Endometrial microvascular endothelial cells (primary cell): ENCODE results near the gene ERG. TPM values are rescaled to one million over a fixed set of nuclear protein-coding genes. Genes with fewer than 3 reads are reported as not detected.

Experiments used
- in situ Hi-C: cut with HindIII; loops from 2 replicates; pipeline ENCODE4 v1.10.0; 2017; ENCODE audit warnings: low sequenced_read_pairs, low pct_unique_long_range_greater_than_20kb; ENCODE audit errors: inconsistent ontology term
- total RNA-seq: library from RNA; depleted of rRNA; stranded (reverse); fragments of >200 nt; gene quantifications from one replicate; pipeline ENCODE4 v1.2.3, GENCODE V29; 2015; ENCODE audit errors: inconsistent ontology term

ERG gene
- total RNA-seq, 1 donor from 2014 or later: 62.1 TPM

DNA sequence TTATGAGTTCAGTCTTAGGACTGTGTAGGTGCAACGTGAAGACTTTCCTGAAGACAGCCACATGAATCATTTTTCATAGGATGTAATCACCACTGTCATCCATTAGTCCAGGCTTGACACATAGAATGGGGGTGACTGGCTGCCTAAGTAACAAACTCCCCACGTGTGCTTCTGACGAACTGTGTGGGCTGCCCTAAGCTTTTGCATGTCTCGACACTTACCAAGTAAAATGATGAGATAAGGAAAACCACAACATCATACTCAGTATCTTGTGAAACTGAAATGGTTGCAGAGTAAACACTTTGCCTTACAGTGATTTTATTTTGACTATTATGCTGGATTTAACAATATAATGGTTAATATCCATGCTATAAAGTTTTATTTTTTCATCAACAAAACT lies 19.5 kb downstream of the ERG start:
- in situ Hi-C loops: no loop called here

DNA sequence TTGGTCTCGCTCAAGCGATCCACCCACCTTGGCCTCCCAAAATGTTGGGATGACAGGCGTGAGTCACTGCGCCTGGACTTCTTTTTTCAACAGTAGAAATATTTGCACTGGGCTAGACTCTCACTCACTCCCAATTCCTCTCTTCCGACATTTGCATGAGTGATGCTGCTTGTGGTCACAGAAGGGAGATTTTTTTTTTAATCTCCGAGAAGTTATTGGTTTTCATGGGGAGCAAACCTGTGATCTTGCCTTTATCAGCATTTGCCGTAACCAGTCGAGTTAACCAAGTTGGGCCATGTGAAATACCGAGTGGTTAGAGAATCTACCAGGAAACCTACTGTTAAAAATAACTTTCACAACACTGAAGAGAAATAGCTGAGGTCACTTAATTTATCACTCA lies 21.1 kb downstream of the ERG start:
- in situ Hi-C loops: no loop called here

DNA sequence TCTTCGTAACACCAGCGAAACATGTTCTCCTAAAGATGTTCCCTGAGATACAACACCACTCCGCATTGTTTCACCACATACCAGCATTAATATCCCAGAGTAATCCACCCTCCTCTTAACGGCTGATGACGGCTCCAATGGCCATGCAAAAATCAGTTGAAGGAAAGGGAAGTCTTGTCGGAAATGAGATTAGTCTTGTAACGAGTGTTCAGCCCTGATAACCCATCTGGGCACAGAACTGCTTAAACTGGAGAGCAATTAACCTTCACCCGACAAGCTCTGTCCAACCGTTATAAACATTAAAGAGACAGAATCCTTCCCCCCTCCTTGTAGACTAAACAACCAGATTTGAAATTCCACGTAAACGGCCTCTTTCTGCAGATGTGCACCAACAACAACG lies 21.9 kb downstream of the ERG start:
- in situ Hi-C loops: no loop called here

DNA sequence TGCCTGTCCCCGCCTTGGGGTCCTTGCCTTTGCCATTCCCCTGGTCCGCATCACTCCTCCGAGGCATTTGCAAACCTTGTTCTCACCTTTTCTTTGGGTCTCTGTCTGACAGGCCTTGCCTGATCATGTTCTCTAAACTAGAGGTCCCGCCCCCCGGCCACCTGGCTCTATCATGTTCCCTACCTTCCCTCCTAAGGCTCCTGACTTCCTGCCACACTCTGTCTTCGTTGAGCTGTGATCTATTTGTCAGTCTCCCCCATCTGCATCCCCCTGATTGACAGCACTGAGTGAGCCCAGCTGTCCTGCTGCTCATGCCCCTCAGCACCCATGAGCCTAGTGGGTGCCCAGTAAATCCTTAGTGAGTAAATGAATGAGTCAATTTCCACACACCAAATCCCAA lies 22.8 kb downstream of the ERG start:
- in situ Hi-C loops: no loop called here

DNA sequence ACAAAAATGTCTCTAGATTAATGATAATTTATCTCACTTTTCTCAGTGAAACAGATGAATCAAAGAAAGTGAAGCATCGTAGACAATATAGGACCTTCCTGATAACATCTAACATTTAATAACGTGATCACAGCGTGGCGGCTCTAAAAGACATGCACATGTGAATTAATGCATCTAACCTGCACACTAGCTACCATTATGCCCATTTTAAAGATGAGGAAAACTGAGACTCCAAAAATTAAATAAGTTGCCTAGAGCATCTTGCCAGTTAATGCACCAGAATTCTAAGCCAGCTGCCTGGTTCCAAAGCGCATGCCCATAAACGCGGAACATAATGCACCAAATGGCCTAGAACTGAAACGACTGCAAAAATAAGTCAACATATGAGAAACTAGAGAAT lies 23.5 kb downstream of the ERG start:
- in situ Hi-C loops: no loop called here

DNA sequence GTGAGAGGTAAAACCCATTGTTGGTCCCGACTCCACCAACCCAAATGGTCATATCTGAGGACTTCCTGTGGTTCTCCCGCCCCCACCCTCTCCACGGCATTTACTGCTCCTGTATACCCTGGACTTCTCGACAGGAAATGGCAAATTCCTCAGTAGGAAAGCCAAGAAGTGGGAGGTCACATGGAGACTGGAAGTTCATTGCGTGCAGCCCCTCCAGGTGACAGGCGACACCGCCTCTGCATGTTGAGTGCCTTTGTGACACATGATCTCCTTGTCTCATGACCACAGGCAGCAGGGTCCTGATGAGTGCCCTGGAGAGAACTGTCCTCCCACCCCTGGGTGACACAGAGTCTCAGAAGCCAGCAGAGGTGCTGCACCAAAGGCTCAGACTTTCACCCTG lies 24.2 kb downstream of the ERG start:
- in situ Hi-C loops: no loop called here

DNA sequence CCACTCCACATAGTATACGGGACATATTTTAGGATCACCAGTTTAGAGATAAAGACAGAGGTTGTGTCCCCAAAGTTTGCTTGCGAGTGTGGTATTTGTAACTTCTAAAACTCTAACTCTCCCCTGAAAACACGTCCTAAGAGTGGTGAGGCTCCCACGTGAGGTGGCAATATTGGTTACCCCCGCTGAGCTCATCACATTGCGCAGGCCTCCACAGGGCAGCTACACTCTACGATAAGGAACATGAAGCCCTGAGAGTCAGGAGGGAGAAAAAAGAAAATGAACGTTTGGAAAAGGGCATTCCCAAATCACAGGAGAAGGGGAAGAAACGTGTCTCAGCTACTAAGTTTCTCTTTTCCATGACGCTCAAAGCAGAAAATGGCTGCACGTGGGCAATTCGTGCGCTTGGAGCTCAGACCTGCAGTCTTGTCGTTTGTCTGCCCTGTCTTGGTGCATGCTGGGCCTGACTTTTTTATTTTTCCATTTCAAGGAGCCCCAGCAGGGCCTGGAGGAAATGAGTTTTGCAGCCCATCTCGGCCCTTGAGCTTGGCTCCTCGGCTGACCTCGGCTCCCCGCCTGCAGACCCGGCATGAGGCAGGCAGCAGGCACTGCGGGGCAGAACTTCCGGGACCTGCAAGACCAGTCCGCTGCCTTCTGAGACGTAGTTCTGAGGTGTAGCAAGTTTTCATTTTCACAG lies 25.7 kb downstream of the ERG start:
- in situ Hi-C loops: no loop called here

DNA sequence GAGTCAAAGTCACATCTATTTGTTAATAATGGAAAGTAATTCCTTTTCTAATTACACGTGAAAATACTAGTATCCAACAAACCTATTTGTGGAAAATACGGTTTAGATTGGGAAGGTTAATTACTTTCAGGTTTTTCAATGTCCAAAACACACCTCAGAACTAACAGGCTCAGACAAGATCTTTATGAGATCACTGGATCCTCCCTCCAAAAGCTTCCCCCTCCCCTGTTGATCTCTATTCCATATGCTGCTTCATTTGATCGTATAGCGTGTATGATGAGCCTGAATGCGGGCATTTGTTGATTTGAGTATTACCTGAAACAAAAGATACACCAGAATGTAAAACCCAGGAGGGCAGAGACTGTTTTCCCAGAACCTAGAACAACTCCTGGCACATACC lies 26.5 kb downstream of the ERG start:
- in situ Hi-C loops: no loop called here

DNA sequence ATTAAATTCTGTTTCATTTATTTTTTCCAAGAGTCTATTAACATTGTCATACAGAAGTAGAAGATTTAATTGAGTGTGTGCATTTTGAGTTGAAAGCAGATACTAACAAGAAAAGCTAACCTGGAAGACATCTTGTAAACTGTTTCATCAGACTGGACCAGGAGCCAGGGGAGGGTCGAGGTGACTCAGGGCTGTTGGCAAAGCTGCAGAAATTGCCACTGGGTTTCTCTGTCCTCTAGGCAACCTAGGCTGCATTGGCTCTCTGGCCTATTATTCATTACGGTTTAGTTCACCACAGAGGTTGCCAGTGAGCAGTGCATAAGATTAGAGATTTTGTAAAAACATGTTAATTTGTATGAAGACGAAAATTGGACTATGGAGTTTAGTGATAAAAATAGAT lies 27.5 kb downstream of the ERG start:
- in situ Hi-C loops: no loop called here

DNA sequence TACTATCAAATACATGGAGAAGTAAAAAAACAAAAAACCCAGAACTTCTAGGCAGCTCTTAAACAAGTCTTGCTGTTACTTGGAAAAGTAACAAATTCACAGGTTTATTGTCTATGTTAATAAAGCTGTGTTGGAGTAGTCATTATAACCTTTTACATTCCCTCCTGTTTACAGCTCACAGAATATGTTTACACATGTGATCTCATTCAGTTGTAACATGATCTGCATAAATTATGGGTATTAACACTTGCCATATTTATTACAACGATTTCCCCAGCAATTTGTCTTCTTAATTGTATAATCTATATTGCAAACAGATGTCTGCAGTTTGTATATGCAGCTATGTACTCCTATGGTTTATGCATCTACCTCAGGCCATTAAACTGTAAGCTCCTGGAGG lies 28.6 kb downstream of the ERG start:
- in situ Hi-C loops: no loop called here

DNA sequence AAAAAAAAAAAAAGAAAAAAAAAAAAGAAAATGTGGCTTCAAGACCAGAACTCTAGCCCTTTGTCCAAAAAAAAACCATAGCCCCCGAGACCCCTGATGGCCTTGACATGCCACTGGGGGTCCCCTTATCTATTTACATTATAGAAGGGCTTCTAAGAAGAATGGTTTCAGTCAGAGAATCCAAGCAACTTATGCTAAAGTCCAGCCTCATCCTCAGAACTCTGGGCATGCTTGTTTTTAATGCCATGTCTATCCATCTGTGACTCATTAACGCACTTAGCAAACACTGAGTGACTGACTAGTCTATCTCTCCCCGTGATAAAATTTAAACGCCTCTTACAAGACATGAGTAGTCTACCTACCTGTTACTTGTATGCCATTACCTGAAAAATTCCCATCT lies 29.3 kb downstream of the ERG start:
- in situ Hi-C loops: no loop called here

DNA sequence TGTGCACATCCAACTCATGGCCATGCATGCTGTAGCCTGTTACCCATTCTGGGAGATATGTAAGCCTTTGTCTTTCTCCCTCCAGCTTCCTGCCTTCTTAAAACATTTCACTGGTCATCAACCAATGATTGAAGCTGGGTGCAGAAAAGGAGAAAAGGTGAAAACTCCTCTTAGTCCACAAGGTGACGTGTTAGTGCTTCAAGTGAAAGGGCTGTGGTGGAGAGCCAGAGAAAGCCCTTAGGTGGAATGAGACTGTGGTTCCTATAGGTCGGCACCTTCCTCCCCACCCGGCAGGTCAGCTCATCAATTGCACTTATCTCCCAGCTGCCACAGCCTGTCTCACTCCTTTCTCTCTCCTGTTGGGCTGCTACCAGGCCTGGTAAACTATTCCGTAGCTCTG lies 30.4 kb downstream of the ERG start:
- in situ Hi-C loops: no loop called here

DNA sequence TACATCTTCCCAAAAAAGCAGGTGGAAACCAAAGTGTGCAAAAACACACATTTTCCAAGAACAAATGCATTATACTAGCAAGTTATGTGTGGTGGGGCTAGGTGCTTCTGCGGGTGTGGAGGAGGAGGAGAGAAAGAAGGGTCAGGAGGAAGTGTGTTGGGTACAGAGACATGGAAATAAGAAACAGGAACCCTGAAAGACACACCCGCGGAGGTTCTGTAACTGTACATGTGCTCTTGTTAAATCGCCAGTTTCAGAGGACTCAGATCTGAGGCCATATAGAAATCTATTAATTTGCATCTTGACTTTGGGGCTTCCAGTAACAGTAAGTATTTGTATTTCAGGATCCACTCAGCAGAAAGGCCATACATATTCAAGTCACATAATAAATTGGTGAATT lies 30.9 kb downstream of the ERG start:
- in situ Hi-C loops: no loop called here

DNA sequence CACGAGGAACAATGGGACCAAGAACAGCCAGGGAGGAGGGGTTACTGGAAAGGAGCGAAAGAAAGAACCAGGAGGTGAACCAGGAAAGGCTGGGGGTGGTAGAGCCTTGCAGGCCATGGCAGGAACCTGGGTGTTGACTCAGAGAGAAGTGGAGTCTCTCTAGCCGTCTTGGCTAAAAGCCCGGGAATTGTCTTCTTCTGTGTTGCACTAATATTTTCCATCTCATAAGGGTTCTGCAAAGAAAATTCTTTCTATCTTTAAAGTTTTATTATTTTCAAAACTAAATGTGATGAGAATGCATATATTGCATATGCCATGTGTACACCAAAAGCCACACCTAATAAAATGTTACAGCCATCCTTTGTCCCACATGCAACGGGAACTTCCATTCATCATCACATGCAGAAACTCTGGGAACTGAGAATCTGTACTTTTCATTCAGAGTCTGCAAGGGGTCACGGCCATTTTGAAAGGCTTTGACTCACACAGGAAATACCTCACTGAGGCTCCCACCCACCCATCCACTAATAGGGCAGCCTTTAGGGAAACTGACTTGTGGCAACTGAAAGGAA lies 38.0 kb downstream of the ERG start:
- in situ Hi-C loops: no loop called here

DNA sequence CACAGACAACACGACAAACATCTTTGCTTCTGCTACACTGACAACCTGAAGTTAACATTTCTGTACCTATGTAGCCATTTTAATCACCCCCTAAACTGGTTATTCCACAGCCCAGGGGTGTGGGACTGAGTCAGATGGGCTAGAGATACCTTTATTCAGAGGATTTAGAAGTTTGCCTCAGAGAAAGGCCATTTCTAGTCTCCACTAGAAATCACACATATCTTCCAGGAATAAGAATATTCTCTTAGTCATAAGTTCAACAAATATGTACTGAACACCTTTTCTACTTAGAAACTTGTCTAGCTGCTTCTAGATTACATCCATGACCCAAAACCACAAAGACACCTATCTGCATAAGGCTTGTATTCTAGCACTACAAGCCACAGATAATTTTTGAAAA lies 38.8 kb downstream of the ERG start:
- in situ Hi-C loops: no loop called here

DNA sequence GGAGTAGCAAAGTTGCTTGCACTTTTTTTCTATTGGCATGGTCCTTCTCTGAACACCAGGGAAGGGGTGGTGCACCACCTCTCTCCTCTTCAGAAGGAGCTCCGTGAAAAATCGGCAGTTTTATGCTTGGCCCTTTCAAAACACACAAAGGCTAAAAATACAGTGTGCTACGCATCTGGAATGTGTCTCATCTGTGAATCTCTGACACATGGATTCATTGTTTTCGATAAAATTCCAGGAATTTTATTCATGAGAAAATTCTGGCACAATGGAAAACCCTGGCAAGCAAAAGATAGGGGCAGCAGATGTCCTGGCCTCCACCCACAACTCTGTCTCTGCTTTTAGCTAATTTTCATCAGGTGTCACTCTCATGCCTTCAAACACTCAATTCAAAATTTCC lies 42.9 kb downstream of the ERG start:
- in situ Hi-C loops: no loop called here

DNA sequence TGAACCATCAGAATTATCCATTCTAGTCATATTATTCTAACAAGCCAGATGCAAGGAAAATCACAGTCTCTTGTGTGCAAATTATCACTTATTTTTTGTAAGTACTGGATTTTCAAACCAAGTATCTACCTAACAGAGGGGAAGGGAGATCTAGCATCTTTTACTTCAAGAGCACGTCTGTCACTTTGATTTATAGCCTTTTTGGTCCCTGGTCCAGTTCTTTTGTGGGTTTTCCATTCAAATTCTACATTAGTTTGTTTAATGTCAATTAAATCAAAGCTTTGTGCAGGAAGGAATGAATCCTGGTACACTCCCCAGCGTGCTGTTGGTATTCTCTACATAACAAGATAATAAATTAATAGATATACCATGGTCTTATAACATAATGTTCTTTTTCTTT lies 43.6 kb downstream of the ERG start:
- in situ Hi-C loops: no loop called here

DNA sequence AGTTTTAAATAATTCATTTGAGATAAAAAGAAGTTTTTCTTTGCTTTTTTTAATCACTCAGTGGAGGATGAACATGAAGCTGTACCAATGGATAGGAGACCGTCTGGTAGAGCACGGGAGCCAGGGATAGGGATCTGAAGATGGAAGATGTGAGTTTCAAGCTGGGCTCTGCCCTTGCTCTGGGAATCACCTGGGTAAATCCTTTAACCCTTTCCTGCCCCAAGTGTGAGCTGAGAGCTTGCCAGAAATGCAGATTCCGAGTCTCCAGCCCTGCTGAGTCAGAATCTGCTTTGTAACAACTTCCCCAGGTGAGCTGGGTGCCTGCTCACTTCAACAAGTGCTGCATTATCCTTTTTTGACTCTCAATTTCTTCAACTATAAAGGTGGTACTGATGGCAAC lies 44.1 kb downstream of the ERG start:
- in situ Hi-C loops: no loop called here

DNA sequence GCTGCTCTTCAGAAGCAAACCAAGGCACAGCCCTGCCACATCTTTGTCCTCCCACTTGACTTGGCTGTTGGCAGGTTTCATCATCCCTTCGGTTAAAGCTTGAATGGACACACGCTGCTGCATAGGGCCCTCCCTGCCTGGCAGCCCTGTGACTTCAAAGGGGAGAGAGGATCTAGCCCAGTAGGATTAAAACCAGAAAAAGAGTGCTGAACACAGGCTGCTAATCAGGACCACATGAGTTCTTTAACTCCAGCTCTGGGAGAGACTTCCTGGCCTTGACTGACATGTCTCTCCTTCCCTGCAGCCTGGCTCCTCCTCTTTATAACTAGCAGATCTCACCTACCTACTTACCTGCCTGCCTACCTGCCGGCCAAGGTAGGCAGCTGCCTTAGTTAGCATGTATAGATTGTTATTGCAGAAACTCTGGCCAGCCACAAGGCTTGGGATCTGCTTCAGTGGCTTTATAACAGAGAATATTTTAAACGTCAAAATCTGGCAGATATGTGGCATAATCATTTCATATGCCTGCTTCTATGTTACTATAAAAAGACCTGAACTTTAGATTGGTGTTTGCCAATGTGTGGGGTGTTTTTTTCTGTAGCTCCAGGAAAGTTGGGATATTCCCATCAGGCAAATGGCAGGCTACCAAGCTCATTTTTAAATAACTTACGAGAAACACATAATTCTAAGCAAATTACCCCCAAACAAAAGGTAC lies 49.4 kb downstream of the ERG start:
- in situ Hi-C loops: no loop called here

DNA sequence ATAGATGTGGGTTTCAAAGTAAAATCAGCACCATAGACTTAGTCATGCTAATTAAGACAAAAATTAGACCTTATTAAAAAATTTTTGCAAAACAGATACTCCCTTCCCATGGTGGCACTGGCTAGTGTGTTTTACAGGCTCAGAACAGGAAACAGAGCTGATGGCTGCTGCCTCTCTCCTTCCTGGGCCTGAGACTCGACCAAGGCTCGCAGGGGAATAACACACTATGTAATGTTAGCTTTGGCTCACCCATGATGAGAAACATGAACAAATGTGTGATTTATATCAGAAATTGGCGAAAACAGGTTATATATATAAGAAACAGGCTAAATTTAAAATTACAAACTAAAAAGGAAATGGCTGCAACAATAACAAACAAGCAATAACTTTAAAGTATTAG lies 50.7 kb downstream of the ERG start:
- in situ Hi-C loops: no loop called here

DNA sequence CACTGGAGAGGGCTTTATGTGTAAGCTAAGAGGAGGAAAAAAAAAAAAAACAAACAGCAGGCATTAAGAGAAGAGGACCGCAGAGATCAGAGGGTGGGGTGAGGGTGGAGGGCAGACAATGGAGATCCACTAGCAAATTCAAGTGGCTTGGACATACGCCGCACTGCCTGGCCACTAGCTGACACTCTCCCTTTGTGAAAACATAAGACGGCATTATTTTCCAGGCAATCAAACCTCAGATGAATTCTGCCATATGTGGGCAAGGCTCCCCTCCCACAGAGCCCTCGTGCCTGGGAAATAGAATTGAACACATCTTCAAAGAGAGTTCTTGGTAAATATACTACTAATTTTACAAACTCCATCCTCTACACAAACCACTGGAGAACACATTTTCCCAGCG lies 53.6 kb downstream of the ERG start:
- in situ Hi-C loops: no loop called here
